Vagina (tissue), 2 donors: ENCODE measurements around the gene OXER1. TPM values are rescaled to one million over a fixed set of nuclear protein-coding genes. Genes with fewer than 3 reads are reported as not detected.

Experiments used
- DNase-seq, 2 donors: peaks; one replicate each; pipeline ENCODE4 v3.0.0-alpha.2; 2017; ENCODE audit errors: extremely low spot score in 2 of 2
- H3K27ac ChIP-seq: fragments of 200-600 bp; sonication (generic); one replicate; pipeline ENCODE4 v1.5.1; 2019
- H3K27me3 ChIP-seq: fragments of 200-600 bp; sonication (generic); one replicate; pipeline ENCODE4 v1.5.1; 2019
- H3K36me3 ChIP-seq, 2 donors: fragments of 200-600 bp; sonication (generic); one replicate each; pipeline ENCODE4 v1.5.1; 2017 to 2019
- H3K4me1 ChIP-seq: fragments of 200-600 bp; sonication (generic); one replicate; pipeline ENCODE4 v1.5.1; 2019
- H3K4me3 ChIP-seq, 2 donors: fragments of 200-600 bp; sonication (generic); 1 replicate in 1 of 2; 2 replicates in 1 of 2; pipeline ENCODE4 v1.5.1; 2016 to 2019
- H3K9me3 ChIP-seq: fragments of 200-600 bp; sonication (generic); one replicate; pipeline ENCODE4 v1.5.1; 2019
- CTCF ChIP-seq, 3 experiments: fragments of 450-650 bp in 2 of 3; fragments of 200-600 bp in 1 of 3; sonication (generic) in 1 of 3; IDR thresholded peaks; one replicate each; pipeline ENCODE4 v1.5.1; 2017 to 2019; ENCODE audit warnings: antibody characterized with exemption in 3 of 3, mild to moderate bottlenecking in 2 of 3, moderate library complexity in 2 of 3
- POLR2A ChIP-seq, 2 donors: fragments of 450-650 bp; IDR thresholded peaks; one replicate each; pipeline ENCODE4 v1.6.1; 2017; ENCODE audit warnings: antibody characterized with exemption in 2 of 2, mild to moderate bottlenecking in 2 of 2, moderate library complexity in 2 of 2
- POLR2AphosphoS5 ChIP-seq, 2 donors: sonication (generic); formaldehyde crosslinking; IDR thresholded peaks; one replicate each; pipeline ENCODE4 v1.9.0; 2017; ENCODE audit warnings: antibody characterized with exemption in 2 of 2, mild to moderate bottlenecking in 2 of 2, low read depth in 1 of 2; ENCODE audit not compliant: insufficient read depth in 1 of 2
- intact Hi-C: fragments of 100-400 bp; cut with DNase I; formaldehyde crosslinking; loops from one replicate; pipeline ENCODE4 v1.15.1; 2023
- small RNA-seq: library from RNA; depleted of rRNA; stranded (forward); fragments of <200 nt; gene quantifications from one replicate; pipeline ENCODE3, GENCODE V24; 2016
- total RNA-seq: library from RNA; depleted of rRNA; stranded (reverse); fragments of >200 nt; gene quantifications from one replicate; pipeline ENCODE4 v1.2.3, GENCODE V29; 2016

OXER1 gene
- total RNA-seq, 1 donor from 2014 or later, result 1.2 TPM

- TF ChIP-seq CTCF (IDR thresholded peaks at IDR 0.05), result no peak
- no peak for TF ChIP-seq POLR2A (IDR thresholded peaks at IDR 0.05)
- TF ChIP-seq POLR2AphosphoS5 (IDR thresholded peaks at IDR 0.05; ENCODE audit: insufficient read depth in 1 of 2, low read depth in 1 of 2), result no peak
- no peaks in the 10 kb centered on the region for H3K4me1 ChIP-seq
- H3K4me3 ChIP-seq, result no peak overlapping the region
- peaks cover 0 to 11% of the 10 kb centered on the region in 2 donors for H3K36me3 ChIP-seq
- no peak for DNase-seq
- H3K27ac ChIP-seq, result no peak overlapping the region
- intact Hi-C loops, result no loop called here
- no peaks in the 10 kb centered on the region for H3K27me3 ChIP-seq
- H3K9me3 ChIP-seq, result no peaks in the 10 kb centered on the region
These were observed 51.0 kb downstream of the OXER1 start for GRCh38 chr2:42712934-42713333.

Small RNA genes lying within 50 kb of the gene (small RNA-seq; reads per million reads assigned to genes)
- not detected for gene RNU6-137P

Other genes starting within 250 kb of the OXER1 start
- 46.7 TPM for gene MTA3, start 195.5 kb downstream of the OXER1 start, total RNA-seq
- gene HAAO, start 28.4 kb upstream of the OXER1 start, total RNA-seq, result 5.9 TPM